NCI-H510A (cell line): ENCODE results near the gene DDX39B.
"Not testable (repeated sequence)": the region's sequence is repeated elsewhere in the genome, so short reads cannot be mapped to it uniquely, and the experiment has no call there.

Experiments
- DNase-seq: peaks from one replicate; lab custom pipeline; 2025; lab: John Stamatoyannopoulos, UW

DDX39B gene

GRCh38 chr6:31541658-31542521 lies at the start of gene DDX39B:
Gene DDX39B (minus strand): TSS chr6:31542003. CDS start chr6:31540532, 1,471 bp downstream.
- DNase-seq, result peak; percentile 98

DNA sequence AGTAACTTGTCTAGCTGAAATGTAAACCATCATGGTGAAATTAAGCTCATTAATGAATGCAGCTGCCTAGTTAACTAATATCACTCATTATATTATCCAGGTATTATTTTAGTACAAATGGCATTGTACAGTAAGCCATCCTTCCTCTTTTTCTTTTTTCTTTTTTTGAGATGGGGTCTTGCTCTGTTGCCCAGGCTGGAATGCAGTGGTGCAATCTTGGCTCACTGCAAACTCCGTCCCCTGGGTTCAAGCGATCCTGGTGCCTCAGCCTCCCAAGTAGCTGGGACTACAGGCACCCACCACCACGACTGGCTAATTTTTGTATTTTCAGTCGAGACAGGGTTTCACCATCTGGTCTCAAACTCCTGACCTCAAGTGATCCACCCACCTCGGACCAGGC lies 48.9 kb upstream of the DDX39B start:
- not testable (repeated sequence) for DNase-seq

- DNase-seq, result no peak
These were observed 47.3 kb upstream of the DDX39B start for GRCh38 chr6:31588871-31589650.

DNA sequence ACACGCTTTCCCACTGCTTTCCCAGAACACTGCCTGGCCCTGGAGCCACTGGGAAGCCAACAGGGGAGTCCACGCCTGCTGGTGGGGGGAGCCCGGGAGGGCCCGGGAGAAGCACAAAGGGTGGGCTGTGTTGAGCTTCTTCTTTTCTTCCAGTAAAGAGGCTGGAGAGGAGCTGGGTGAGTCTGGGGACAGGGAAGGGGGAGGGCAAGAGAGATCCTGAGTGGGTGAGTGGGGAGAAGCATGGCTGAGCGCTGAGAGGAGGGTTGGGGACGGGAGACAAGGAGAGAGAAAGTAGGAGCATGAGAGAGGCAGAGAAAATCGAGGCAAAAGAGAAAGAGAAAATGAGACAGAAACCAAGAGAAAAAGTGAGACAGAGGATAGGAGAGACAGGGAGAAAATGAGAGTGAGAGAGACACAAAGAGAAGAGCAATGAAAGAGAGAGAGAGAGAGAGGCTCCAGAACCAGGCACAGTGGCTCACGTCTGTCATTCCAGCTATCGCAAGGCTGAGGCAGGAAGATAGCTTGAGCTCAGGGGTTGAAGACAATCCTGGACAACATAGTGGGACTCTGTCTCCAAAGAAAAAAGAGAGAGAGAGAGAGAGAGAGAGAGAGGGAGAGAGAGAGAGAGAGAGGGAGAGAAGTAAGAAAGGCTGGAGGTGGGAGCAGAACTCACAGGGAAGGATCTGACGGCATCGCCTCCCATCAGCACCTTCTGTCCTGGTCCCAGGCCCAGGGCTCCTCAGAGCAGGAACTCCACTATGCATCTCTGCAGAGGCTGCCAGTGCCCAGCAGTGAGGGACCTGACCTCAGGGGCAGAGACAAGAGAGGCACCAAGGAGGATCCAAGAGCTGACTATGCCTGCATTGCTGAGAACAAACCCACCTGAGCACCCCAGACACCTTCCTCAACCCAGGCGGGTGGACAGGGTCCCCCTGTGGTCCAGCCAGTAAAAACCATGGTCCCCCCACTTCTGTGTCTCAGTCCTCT lies 46.3 kb upstream of the DDX39B start:
- no peak for DNase-seq

- DNase-seq, result no peak
These were observed 44.9 kb upstream of the DDX39B start for GRCh38 chr6:31586599-31587281.

DNA sequence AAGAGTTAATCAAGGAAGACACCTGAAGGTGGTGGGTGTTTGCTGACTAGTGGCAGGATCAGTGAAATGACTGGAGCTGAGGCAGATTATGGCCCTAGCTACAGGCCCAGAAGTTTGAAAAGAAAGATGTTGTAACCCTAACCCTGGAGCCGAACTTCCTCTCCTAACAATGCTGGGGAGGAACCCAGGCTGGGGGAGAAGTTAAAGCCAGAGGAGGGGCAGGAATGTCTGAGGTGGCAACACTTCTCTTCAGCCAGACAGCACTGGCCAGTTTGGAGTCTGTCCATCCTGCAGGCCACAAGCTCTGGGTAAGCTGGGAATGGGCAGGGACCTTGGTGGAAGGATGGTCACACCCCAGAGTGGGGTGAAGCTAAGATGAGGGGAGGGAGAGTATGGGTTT lies 44.2 kb upstream of the DDX39B start, which contains the start of gene LST1:
TSS of gene LST1 (plus strand) at position 270 of the 400 bp plus-strand sequence. CDS start 1,023 bp downstream, outside the sequence.
- no peak for DNase-seq

- no peak for DNase-seq
These were observed 43.7 kb upstream of the DDX39B start for GRCh38 chr6:31585491-31585890.

DNA sequence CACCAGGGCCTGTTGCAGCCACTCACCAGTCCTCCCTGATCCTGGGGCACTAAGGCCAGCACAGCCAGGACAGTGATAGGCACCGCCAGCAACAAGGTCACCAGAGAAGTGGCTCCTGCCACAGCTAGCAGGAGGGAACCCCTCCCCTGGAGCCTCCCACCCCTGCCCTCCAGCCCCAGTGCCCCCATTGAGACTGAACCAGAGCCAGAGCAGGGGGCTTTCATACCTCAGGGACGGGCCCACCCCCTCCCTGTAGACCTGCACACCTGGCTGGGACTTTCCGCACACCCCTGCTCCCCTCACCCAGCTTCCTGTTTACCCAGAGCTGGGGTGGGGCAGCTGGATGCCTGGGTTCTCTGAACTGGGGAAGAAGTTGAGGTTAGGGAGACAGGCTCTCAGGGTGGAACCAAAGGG lies 40.4 kb upstream of the DDX39B start, which contains the start of gene LTB:
TSS of gene LTB (minus strand) at position 195 of the 414 bp plus-strand sequence. CDS start at position 188, 7 bp downstream.
- DNase-seq, result no peak

DNA sequence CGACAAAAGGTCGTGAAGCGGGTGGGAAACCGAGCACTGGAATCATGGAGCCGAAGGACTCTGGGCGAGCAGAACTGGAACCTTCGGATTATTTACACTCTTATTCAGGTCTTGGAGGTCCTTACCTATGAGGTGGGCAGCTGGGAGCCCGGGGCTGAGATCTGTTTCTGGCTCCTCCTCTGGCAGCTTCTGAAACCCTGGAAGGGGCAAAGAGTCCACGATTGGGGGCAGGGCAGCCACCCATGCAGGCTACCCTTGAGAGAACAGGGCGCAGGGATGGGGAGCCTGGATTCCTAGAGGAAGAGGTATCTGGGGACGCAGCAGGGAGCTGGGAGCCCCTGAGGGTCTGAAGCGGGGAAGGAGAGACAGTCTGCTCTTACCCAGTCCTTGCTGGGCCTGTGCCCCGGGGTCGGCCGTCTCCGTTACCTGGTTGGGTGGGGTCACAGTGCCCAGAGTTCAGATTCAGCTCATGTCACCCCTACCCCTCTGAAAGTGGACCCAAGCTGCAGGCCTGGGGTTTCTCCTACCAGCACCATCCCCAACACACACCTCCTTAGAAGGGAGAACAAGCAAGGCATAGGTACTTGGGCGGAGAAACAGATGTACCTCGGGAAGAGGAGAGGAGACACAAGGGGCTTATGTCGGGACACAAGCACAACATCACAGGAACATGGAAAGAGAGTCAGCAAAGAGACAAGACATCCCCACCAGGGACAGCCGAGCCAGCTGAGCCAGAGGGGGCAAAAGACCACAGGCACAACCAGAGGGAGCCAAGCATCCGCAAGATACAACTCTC lies 39.8 kb upstream of the DDX39B start:
- DNase-seq, result no peak

- DNase-seq, result peak; percentile 35
These were observed 39.1 kb upstream of the DDX39B start for GRCh38 chr6:31580807-31581433.

DNA sequence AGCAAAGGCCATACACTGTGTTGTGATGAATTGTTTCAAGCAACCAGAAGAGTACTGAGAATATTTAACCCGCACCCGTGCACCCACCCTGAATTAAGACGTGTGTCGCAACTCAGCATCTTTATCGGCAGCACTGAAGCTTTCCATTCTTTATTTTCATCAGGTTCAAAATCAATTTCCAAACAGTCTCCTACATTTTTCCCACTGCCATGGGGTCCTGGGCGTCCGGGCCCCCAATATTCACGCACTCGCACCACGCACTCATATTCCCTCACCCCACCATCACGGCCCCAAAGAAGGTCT lies 38.6 kb upstream of the DDX39B start:
- no peak for DNase-seq

GRCh38 chr6:31579546-31580437 lies 38.0 kb upstream of the DDX39B start:
- DNase-seq, result no peak

GRCh38 chr6:31579119-31579505 lies 37.3 kb upstream of the DDX39B start:
- no peak for DNase-seq

- no peak for DNase-seq
These were observed 36.6 kb upstream of the DDX39B start for GRCh38 chr6:31578184-31579118.

DNA sequence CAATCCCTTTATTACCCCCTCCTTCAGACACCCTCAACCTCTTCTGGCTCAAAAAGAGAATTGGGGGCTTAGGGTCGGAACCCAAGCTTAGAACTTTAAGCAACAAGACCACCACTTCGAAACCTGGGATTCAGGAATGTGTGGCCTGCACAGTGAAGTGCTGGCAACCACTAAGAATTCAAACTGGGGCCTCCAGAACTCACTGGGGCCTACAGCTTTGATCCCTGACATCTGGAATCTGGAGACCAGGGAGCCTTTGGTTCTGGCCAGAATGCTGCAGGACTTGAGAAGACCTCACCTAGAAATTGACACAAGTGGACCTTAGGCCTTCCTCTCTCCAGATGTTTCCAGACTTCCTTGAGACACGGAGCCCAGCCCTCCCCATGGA lies 35.8 kb upstream of the DDX39B start:
- DNase-seq, result no peak

DNA sequence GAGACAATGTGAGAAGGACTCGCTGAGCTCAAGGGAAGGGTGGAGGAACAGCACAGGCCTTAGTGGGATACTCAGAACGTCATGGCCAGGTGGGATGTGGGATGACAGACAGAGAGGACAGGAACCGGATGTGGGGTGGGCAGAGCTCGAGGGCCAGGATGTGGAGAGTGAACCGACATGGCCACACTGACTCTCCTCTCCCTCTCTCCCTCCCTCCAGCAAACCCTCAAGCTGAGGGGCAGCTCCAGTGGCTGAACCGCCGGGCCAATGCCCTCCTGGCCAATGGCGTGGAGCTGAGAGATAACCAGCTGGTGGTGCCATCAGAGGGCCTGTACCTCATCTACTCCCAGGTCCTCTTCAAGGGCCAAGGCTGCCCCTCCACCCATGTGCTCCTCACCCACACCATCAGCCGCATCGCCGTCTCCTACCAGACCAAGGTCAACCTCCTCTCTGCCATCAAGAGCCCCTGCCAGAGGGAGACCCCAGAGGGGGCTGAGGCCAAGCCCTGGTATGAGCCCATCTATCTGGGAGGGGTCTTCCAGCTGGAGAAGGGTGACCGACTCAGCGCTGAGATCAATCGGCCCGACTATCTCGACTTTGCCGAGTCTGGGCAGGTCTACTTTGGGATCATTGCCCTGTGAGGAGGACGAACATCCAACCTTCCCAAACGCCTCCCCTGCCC lies 35.2 kb upstream of the DDX39B start:
- no peak for DNase-seq
